Activated CD8-positive, alpha-beta memory T cell treated with anti-CD3 and anti-CD28 coated beads for 36 hours (primary cell): ENCODE measurements around the gene LYPD3. TPM values are rescaled to one million over a fixed set of nuclear protein-coding genes. Genes with fewer than 3 reads are reported as not detected.
"Not testable (repeated sequence)": the region's sequence is repeated elsewhere in the genome, so short reads cannot be mapped to it uniquely, and the experiment has no call there.

ENCODE experiments used
- CTCF ChIA-PET: fragments of 350-600 bp; sonication (Branson Sonifier 250); formaldehyde crosslinking; loops from one replicate; lab custom pipeline; 2021; ENCODE audit warnings: antibody characterized with exemption; lab: Charles Lee
- POLR2A ChIA-PET: fragments of 350-600 bp; sonication (Branson Sonifier 250); formaldehyde crosslinking; loops from one replicate; lab custom pipeline; 2021; ENCODE audit warnings: antibody characterized with exemption; lab: Charles Lee
- total RNA-seq, 2 experiments: library from RNA; stranded (reverse); gene quantifications; one replicate each; pipeline ENCODE4 v1.2.3, GENCODE V29; 2021

LYPD3 gene
- total RNA-seq, 2 experiments from 2014 or later: 2.0 to 2.2 TPM

GRCh38 chr19:43446746-43447489 is 18.5 kb downstream of the LYPD3 start:
- POLR2A ChIA-PET: interaction anchor here (1.1 to 1.4 kb wide), 2 partner anchors 73 to 147 kb away, joined by 3 to 6 read pairs; no protein-coding TSS in a partner anchor
- CTCF ChIA-PET: interaction anchor here (0.8 to 6.2 kb wide), 23 partner anchors 8 to 374 kb away, joined by 3 to 86 read pairs (median 5); partner anchors contain the start of genes IRGQ, LYPD3 and PHLDB3

- ChIA-PET CTCF (interaction anchor here (2.2 to 6.2 kb wide), 4 partner anchors 59 to 149 kb away, joined by 11 to 86 read pairs (median 27); partner anchors contain the start of gene PHLDB3), POLR2A (interaction anchor here (0.5 kb wide), 1 partner anchor 183 kb away, joined by 4 read pairs; no protein-coding TSS in a partner anchor)
Observed at GRCh38 chr19:43445426-43445825, 20.0 kb downstream of the LYPD3 start.

- POLR2A ChIA-PET: interaction anchor here (0.5 kb wide), 1 partner anchor 183 kb away, joined by 4 read pairs; no protein-coding TSS in a partner anchor
Observed at GRCh38 chr19:43444531-43445287, 20.7 kb downstream of the LYPD3 start.

GRCh38 chr19:43444091-43444490 is 21.3 kb downstream of the LYPD3 start:
- CTCF ChIA-PET: interaction anchor here (0.6 to 6.2 kb wide), 2 partner anchors 75 to 745 kb away, joined by 3 to 86 read pairs; no protein-coding TSS in a partner anchor
- POLR2A ChIA-PET: not testable (repeated sequence)

More at GRCh38 chr19:43444531-43445287, 20.7 kb downstream of the LYPD3 start:
- CTCF ChIA-PET: interaction anchor here (6.2 kb wide), 1 partner anchor 74 kb away, joined by 86 read pairs; no protein-coding TSS in a partner anchor

GRCh38 chr19:43441716-43442115 is 23.7 kb downstream of the LYPD3 start:
- CTCF ChIA-PET: no interaction called here
- POLR2A ChIA-PET: no interaction called here

- ChIA-PET POLR2A (interaction anchor here (0.7 to 0.8 kb wide), 2 partner anchors 156 to 228 kb away, joined by 3 to 5 read pairs; no protein-coding TSS in a partner anchor), CTCF (interaction anchor here (0.5 to 2.1 kb wide), 5 partner anchors 80 to 153 kb away, joined by 3 to 8 read pairs (median 3); no protein-coding TSS in a partner anchor)
Observed at GRCh38 chr19:43439709-43440063, 25.7 kb downstream of the LYPD3 start.

- CTCF ChIA-PET: interaction anchor here (1.1 to 2.1 kb wide), 4 partner anchors 8 to 153 kb away, joined by 3 to 8 read pairs (median 5); no protein-coding TSS in a partner anchor
- POLR2A ChIA-PET: interaction anchor here (0.7 to 0.8 kb wide), 2 partner anchors 156 to 229 kb away, joined by 3 to 5 read pairs; no protein-coding TSS in a partner anchor
Observed at GRCh38 chr19:43439032-43439708, 26.2 kb downstream of the LYPD3 start.

GRCh38 chr19:43438291-43439031 is 26.9 kb downstream of the LYPD3 start:
- POLR2A ChIA-PET: no interaction called here
- CTCF ChIA-PET: interaction anchor here (1.1 to 2.1 kb wide), 4 partner anchors 9 to 154 kb away, joined by 3 to 8 read pairs (median 5); no protein-coding TSS in a partner anchor

- ChIA-PET CTCF (no interaction called here), POLR2A (no interaction called here)
Observed at GRCh38 chr19:43437712-43438111, 27.7 kb downstream of the LYPD3 start.

- CTCF ChIA-PET, POLR2A ChIA-PET: not testable (repeated sequence)
Observed at GRCh38 chr19:43437284-43437683, 28.1 kb downstream of the LYPD3 start.

- ChIA-PET POLR2A (no interaction called here), CTCF (interaction anchor here (1.2 kb wide), 1 partner anchor 11 kb away, joined by 5 read pairs; no protein-coding TSS in a partner anchor)
Observed at GRCh38 chr19:43435775-43436174, 29.6 kb downstream of the LYPD3 start.

GRCh38 chr19:43433689-43434088 is 31.7 kb downstream of the LYPD3 start:
- POLR2A ChIA-PET: no interaction called here
- CTCF ChIA-PET: interaction anchor here (0.6 to 2.3 kb wide), 2 partner anchors 87 to 161 kb away, joined by 3 to 7 read pairs; no protein-coding TSS in a partner anchor

- POLR2A ChIA-PET: no interaction called here
- CTCF ChIA-PET: interaction anchor here (1.2 to 2.3 kb wide), 3 partner anchors 14 to 161 kb away, joined by 5 to 7 read pairs (median 7); no protein-coding TSS in a partner anchor
Observed at GRCh38 chr19:43433358-43433673, 32.1 kb downstream of the LYPD3 start.

- POLR2A ChIA-PET: no interaction called here
- CTCF ChIA-PET: no interaction called here
Observed at GRCh38 chr19:43430976-43431375, 34.4 kb downstream of the LYPD3 start.

- ChIA-PET CTCF (no interaction called here), POLR2A (no interaction called here)
Observed at GRCh38 chr19:43430142-43430710, 35.2 kb downstream of the LYPD3 start.

- ChIA-PET POLR2A (no interaction called here), CTCF (no interaction called here)
Observed at GRCh38 chr19:43429395-43429794, 36.0 kb downstream of the LYPD3 start.

- ChIA-PET POLR2A (no interaction called here), CTCF (interaction anchor here (0.6 kb wide), 1 partner anchor 158 kb away, joined by 5 read pairs; no protein-coding TSS in a partner anchor)
Observed at GRCh38 chr19:43425567-43426392, 39.6 kb downstream of the LYPD3 start.
